HepG2 (cell line): ENCODE results near the gene ATP2B2. TPM values are rescaled to one million over a fixed set of nuclear protein-coding genes. Genes with fewer than 3 reads are reported as not detected.

ENCODE experiments used
- ATAC-seq: fragments of 200-7000 bp; cut with Tn5 transposase; 3 replicates; pipeline ENCODE4 v1.9.1; 2020; ENCODE audit warnings: mild to moderate bottlenecking, moderate library complexity
- BruUV-seq: library from RNA; stranded (reverse); fragments of 400-500 nt; replicated peaks from 2 replicates; lab custom pipeline; 2021; lab: Mats Ljungman, UMichigan
- CTCF ChIA-PET: fragments of 300-600 bp; formaldehyde crosslinking; extraction: SDS; loops from one replicate; lab custom pipeline; 2021; ENCODE audit warnings: low total read pairs, inconsistent platforms, low intra/inter-chr PET ratio; lab: Yijun Ruan, JAX
- POLR2A ChIA-PET: fragments of 350-600 bp; sonication (Branson Sonifier 250); formaldehyde crosslinking; loops from one replicate; lab custom pipeline; 2020; ENCODE audit warnings: antibody characterized with exemption, inconsistent platforms; lab: Yijun Ruan, JAX
- DNase-seq: peaks from one replicate; pipeline ENCODE4 v3.0.0-alpha.2; 2015; ENCODE audit warnings: low spot score
- FAIRE-seq: peaks from 3 replicates; lab custom pipeline; 2011; peaks lifted over from hg19 to GRCh38; lab: Jason Lieb, UNC
- H2AFZ ChIP-seq: one replicate; pipeline ENCODE4 v1.6.1; 2011; ENCODE audit warnings: low read length, inconsistent platforms
- H3K27ac ChIP-seq: fragments of 300-600 bp; 3 replicates; pipeline ENCODE4 v1.8.0; 2011; ENCODE audit warnings: mixed run types, mild to moderate bottlenecking, mixed read lengths, low read length, inconsistent platforms; ENCODE audit not compliant: insufficient read depth; ENCODE audit errors: extremely low read length
- H3K27me3 ChIP-seq, 2 experiments: fragments of 200-600 bp in 1 of 2; 2 replicates in 1 of 2; 3 replicates in 1 of 2; pipeline versions ENCODE4 v1.6.0 to v1.8.0; 2011; ENCODE audit warnings: low read length in 2 of 2, mild to moderate bottlenecking in 2 of 2, moderate library complexity in 2 of 2, inconsistent platforms in 1 of 2; ENCODE audit not compliant: insufficient read depth in 2 of 2, control insufficient read depth in 1 of 2
- H3K36me3 ChIP-seq, 2 experiments: fragments of 200-600 bp in 1 of 2; replicated peaks in 1 of 2; 2 replicates in 1 of 2; 3 replicates in 1 of 2; pipeline versions ENCODE4 v1.5.1 to v1.8.0; 2011; ENCODE audit warnings: low read length in 2 of 2, inconsistent platforms in 1 of 2; ENCODE audit not compliant: insufficient read depth in 2 of 2, control insufficient read depth in 1 of 2
- H3K4me1 ChIP-seq: 2 replicates; pipeline ENCODE4 v1.5.1; 2012; ENCODE audit warnings: low read length, inconsistent platforms; ENCODE audit not compliant: insufficient read depth
- H3K4me2 ChIP-seq: 2 replicates; pipeline ENCODE4 v1.6.0; 2011; ENCODE audit warnings: low read depth, low read length, inconsistent platforms
- H3K4me3 ChIP-seq, 3 experiments: fragments of 200-600 bp in 1 of 3; sonication (generic), shearing (Covaris generic) in 1 of 3; replicated peaks in 1 of 3; 2 replicates each; pipeline ENCODE4 v1.5.1; 2011 to 2016; ENCODE audit warnings: low read length in 3 of 3, inconsistent platforms in 2 of 3, low read depth in 2 of 3, mild to moderate bottlenecking in 2 of 3, control low read depth in 1 of 3, mixed read lengths in 1 of 3; ENCODE audit not compliant: insufficient read depth in 1 of 3
- H3K79me2 ChIP-seq: one replicate; pipeline ENCODE4 v1.6.1; 2011; ENCODE audit warnings: low read length, inconsistent platforms; ENCODE audit not compliant: insufficient read depth
- H3K9ac ChIP-seq: 2 replicates; pipeline ENCODE4 v1.6.0; 2011; ENCODE audit warnings: mild to moderate bottlenecking, low read depth, low read length, inconsistent platforms; ENCODE audit not compliant: insufficient read depth
- H3K9me3 ChIP-seq: 2 replicates; pipeline ENCODE4 v1.5.1; 2012; ENCODE audit warnings: mild to moderate bottlenecking, low read length
- H4K20me1 ChIP-seq: 2 replicates; pipeline ENCODE4 v1.6.0; 2011; ENCODE audit warnings: inconsistent platforms, mild to moderate bottlenecking, low read length, moderate library complexity; ENCODE audit not compliant: insufficient read depth
- CREM ChIP-seq, 2 experiments: sonication (generic) in 1 of 2; formaldehyde crosslinking in 1 of 2; IDR thresholded peaks; 2 replicates each; pipeline versions ENCODE4 v1.4.0 to v1.6.1; 2016 to 2020; ENCODE audit warnings: antibody characterized with exemption in 1 of 2, mild to moderate bottlenecking in 1 of 2, missing genetic modification reagents in 1 of 2
- HNRNPH1 ChIP-seq: fragments of 200-400 bp; formaldehyde crosslinking; optimal IDR thresholded peaks from 2 replicates; pipeline ENCODE3; 2017; ENCODE audit warnings: mild to moderate bottlenecking, low read depth, low read length
- HOXA9 ChIP-seq: sonication (generic); formaldehyde crosslinking; IDR thresholded peaks from 2 replicates; pipeline ENCODE4 v1.8.1; 2022; ENCODE audit warnings: missing genetic modification reagents, mild to moderate bottlenecking, moderate library complexity, borderline replicate concordance
- MIER3 ChIP-seq: IDR thresholded peaks from 2 replicates; pipeline ENCODE4 v1.6.1; 2016; ENCODE audit warnings: missing compliant biosample characterization, borderline replicate concordance
- TMF1 ChIP-seq: sonication (generic); formaldehyde crosslinking; IDR thresholded peaks from 2 replicates; pipeline ENCODE4 v1.8.1; 2022; ENCODE audit warnings: low read depth, missing genetic modification reagents
- ZIK1 ChIP-seq: sonication (generic); formaldehyde crosslinking; IDR thresholded peaks from 2 replicates; pipeline ENCODE4 v1.5.0; 2020; ENCODE audit warnings: mild to moderate bottlenecking, low read depth, missing genetic modification reagents, borderline replicate concordance
- ZNF138 ChIP-seq: sonication (generic); formaldehyde crosslinking; IDR thresholded peaks from 2 replicates; pipeline ENCODE4 v1.5.0; 2020; ENCODE audit warnings: mild to moderate bottlenecking, low read depth, missing genetic modification reagents
- ZNF143 ChIP-seq: sonication (generic); formaldehyde crosslinking; IDR thresholded peaks from 2 replicates; pipeline ENCODE4 v1.4.0; 2020; ENCODE audit warnings: missing genetic modification reagents
- ZNF251 ChIP-seq: sonication (generic); formaldehyde crosslinking; IDR thresholded peaks from 2 replicates; pipeline ENCODE4 v1.9.0; 2021; ENCODE audit warnings: mild to moderate bottlenecking, missing genetic modification reagents
- ZNF589 ChIP-seq: sonication (generic); formaldehyde crosslinking; conservative IDR thresholded peaks from 2 replicates; pipeline ENCODE4 v1.8.0; 2022; ENCODE audit warnings: mild to moderate bottlenecking, moderate library complexity, missing genetic modification reagents
- ZSCAN25 ChIP-seq: sonication (generic); formaldehyde crosslinking; IDR thresholded peaks from 2 replicates; pipeline ENCODE4 v1.8.0; 2022; ENCODE audit warnings: mild to moderate bottlenecking, missing genetic modification reagents
- ZSCAN5A ChIP-seq: sonication (generic); formaldehyde crosslinking; IDR thresholded peaks from 2 replicates; pipeline ENCODE4 v1.8.0; 2022; ENCODE audit warnings: mild to moderate bottlenecking, missing genetic modification reagents, borderline replicate concordance
- WGBS: methylation state at CpG from one replicate; pipeline ENCODE4 v1.1.6; 2017; ENCODE audit warnings: low lambda C conversion rate; 5-methylcytosine and 5-hydroxymethylcytosine counted together
- in situ Hi-C: cut with HindIII; loops from 2 replicates; pipeline ENCODE4 v1.10.0; 2017; ENCODE audit warnings: low pct_unique_long_range_greater_than_20kb; ENCODE audit not compliant: extremely low pct_ligation_motif_present
- intact Hi-C: fragments of 100-400 bp; cut with micrococcal nuclease; formaldehyde crosslinking; loops from one replicate; pipeline ENCODE4 v1.10.0; 2022; ENCODE audit not compliant: unreplicated experiment
- polyA plus RNA-seq, 8 experiments: library from polyadenylated mRNA; depleted of rRNA in 3 of 8; stranded (reverse) in 7 of 8; unstranded in 1 of 8; fragments of >200 nt; fragmentation: Illumina TruSeq in 4 of 8; extraction: Trizol in 4 of 8; gene quantifications; 2 replicates each; pipeline versions ENCODE4 v1.2.1 to v1.2.3, GENCODE V29; 2011 to 2016; ENCODE audit warnings: low read depth in 4 of 8, missing spikeins in 1 of 8, mixed read lengths in 1 of 8; ENCODE audit not compliant: insufficient read depth in 1 of 8
- total RNA-seq, 5 experiments: library from RNA; depleted of rRNA; stranded (reverse); fragments of >200 nt; fragmentation: Illumina TruSeq; extraction: Trizol; gene quantifications; 2 replicates each; pipeline ENCODE4 v1.2.3, GENCODE V29; 2016; ENCODE audit warnings: low read depth in 1 of 5

Gene ATP2B2
- total and polyA plus RNA-seq, 2 of the 13 experiments (the other 11 are each of a cell fraction or from before 2014, with no cell fraction given) = 1.5 to 2.3 TPM

DNA sequence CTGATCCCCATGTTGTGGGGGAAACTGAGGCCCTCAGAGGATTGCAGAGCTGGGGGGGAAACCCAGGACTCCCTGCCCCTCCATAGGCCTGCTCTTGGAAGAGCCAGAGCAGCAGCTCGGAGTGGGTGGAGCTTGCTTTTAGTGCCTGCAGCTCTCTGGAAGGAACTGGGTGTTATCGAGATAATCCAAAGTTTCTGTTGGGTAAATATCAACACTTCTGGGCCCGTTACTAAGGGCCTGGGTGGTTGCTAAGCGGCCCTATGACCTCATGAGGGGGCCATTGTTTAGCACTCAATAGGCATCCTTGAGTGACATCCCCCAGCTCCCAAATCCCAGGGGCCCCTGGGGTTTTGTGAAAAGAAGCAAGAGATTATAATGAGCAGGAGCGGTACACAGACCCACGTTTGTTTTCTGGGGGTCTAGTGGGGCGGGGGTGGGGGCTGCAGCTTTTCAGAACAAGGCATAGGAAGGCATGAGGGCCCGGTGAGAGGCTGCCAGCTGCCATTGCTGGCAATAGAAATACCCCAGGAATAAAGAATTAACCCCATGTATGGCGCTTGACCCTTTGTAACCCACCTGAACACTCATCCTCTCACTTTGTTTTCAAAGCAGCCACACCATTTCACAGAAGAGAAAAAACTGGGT, 48.3 kb upstream of the ATP2B2 start:
- H3K9me3 ChIP-seq = no peaks in the 10 kb centered on the region
- H2AFZ ChIP-seq = no peak overlapping the region
- H3K4me1 ChIP-seq = no peaks in the 10 kb centered on the region
- H3K79me2 ChIP-seq = no peaks in the 10 kb centered on the region
- H3K4me2 ChIP-seq = no peak overlapping the region
- no peak overlapping the region for H3K9ac ChIP-seq
- ChIA-PET CTCF (no interaction called here), POLR2A (no interaction called here)
- TF ChIP-seq ZNF251 (CRISPR knock-in tag) = no peak
- TF ChIP-seq CREM (IDR thresholded peaks at IDR 0.05) = no peak
- no peak for TF ChIP-seq CREM (CRISPR knock-in tag; IDR thresholded peaks at IDR 0.05)
- TF ChIP-seq ZNF138 (CRISPR knock-in tag) = no peak
- no peak for TF ChIP-seq HOXA9 (CRISPR knock-in tag)
- TF ChIP-seq TMF1 (CRISPR knock-in tag) = no peak
- TF ChIP-seq ZIK1 (CRISPR knock-in tag) = no peak
- no peak for TF ChIP-seq MIER3 (CRISPR knock-in tag)
- no peak for TF ChIP-seq HNRNPH1
- no peak for TF ChIP-seq ZSCAN5A
- no peak for TF ChIP-seq ZSCAN25 (CRISPR knock-in tag)
- TF ChIP-seq ZNF143 = no peak
- TF ChIP-seq ZNF589 (CRISPR knock-in tag) = no peak
- 2% methylated on average over 6 of the region's 9 CpGs for WGBS
- BruUV-seq = no TSS peak
- in situ Hi-C loops = no loop called here
- FAIRE-seq = no peak
- no peaks in the 10 kb centered on the region for H3K36me3 ChIP-seq
- H4K20me1 ChIP-seq = no peaks in the 10 kb centered on the region
- no peak for DNase-seq
- peaks cover 2 to 32% of the 10 kb centered on the region in 2 experiments; a peak in 2 of 5 replicates for H3K27me3 ChIP-seq
- intact Hi-C loops = no loop called here
- H3K27ac ChIP-seq = no peak overlapping the region
- no peak overlapping the region for H3K4me3 ChIP-seq
- no peak for ATAC-seq
